COLO668 (cell line): Measurements from ENCODE around the gene DUSP21.
"Not testable (repeated sequence)": the region's sequence is repeated elsewhere in the genome, so short reads cannot be mapped to it uniquely, and the experiment has no call there.

Experiments used
- DNase-seq: peaks from one replicate; lab custom pipeline; 2025; ENCODE audit not compliant: unreplicated experiment; lab: John Stamatoyannopoulos, UW

The DUSP21 gene

DNA sequence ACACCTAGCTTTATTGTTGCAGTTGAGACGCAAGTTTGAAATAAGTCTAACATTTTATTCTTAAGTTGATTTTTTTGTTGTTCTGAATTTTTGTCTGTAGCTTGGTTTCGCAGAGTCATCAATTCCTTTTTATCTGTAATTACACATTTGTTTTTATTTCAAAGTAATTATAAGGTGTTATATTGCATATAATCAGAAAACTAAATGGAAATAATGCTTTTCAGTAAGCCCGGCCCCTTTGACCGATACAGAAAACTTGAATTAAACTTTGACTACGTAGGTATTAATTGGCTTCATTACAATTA is 31.3 kb downstream of the DUSP21 start:
- no peak for DNase-seq

- DNase-seq: no peak
Observed at GRCh38 chrX:44876086-44876485, 32.3 kb downstream of the DUSP21 start.

GRCh38 chrX:44876767-44877166 is 32.9 kb downstream of the DUSP21 start:
- no peak for DNase-seq

DNA sequence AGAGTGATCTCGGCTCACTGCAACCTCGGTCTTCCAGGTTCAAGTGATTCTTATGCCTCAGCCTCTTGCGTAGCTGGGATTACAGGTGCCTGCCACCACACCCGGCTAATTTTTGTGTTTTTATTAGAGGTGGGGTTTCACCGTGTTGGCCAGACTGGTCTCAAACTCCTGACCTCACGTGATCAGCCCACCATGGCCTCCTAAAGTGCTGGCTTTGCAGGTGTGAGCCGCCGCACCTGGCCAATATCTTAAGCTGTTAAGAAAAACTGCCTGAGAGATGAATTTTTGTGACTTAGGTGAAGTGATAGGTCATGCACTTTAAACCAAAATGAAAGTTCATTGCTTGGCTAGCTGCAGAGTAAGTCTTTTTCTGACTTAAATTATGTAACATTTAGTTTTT is 35.0 kb downstream of the DUSP21 start:
- DNase-seq: no peak

- no peak for DNase-seq
Observed at GRCh38 chrX:44881549-44881948, 37.7 kb downstream of the DUSP21 start.

- DNase-seq: no peak
Observed at GRCh38 chrX:44882635-44883034, 38.8 kb downstream of the DUSP21 start.

DNA sequence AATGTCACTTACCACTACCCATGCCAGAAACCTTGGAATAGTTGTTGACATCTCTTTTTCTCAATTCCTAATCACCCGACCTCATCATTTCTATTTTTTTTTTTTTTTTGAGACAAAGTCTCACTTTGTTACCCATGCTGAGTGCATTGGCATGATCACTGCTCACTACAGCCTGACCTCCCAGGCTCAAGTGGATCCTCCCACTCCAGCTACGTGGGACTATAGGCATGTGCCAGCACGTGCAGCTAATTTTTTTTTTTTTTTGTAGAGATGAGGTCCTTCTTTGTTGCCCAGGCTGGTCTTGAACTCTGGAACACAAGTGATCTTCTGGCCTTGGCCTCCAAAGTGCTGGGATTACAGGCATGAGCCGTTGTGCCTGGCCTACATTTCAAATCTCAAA is 41.1 kb downstream of the DUSP21 start:
- DNase-seq: no peak

GRCh38 chrX:44889824-44890223 is 46.0 kb downstream of the DUSP21 start:
- no peak for DNase-seq

GRCh38 chrX:44890247-44890646 is 46.4 kb downstream of the DUSP21 start:
- no peak for DNase-seq

DNA sequence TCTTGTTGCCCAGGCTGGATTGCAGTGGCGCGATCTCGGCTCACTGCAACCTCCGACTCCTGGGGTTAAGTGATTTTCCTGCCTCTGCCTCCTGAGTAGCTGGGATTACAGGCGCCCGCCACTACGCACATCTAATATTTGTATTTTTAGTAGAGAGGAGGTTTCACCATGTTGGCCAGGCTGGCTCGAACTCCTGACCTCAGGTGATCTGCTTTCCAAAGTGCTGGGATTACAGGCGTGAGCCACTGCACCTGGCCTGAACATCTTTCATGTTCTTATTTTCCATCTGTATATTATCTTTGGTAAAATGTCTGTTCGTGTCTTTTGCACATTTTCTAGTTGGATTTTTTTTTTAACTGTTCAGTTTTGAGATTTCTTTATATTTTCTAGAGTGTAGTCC is 46.9 kb downstream of the DUSP21 start:
- not testable (repeated sequence) for DNase-seq

DNA sequence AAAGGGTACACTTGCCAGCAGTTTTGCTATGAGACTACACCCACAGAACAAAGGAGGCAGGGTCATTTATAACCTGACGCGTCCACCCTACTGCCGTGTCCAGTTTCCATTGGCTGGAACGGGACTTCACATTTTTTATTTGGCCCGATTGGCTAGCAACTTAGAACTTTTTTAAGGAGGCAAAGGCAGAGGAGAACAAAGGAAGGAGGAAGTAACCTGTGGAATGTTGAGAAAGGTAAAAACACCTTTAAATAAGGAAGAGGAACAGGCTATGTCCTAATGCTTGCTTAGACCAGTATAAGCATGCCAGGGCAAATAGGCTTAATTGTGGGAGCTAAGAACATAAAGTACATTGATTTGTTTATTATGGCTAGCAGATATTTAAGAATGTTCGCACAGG is 47.8 kb downstream of the DUSP21 start:
- no peak for DNase-seq
